OCI-M1 (cell line): ENCODE results near the gene CABP1.
"Not testable (repeated sequence)": the region's sequence is repeated elsewhere in the genome, so short reads cannot be mapped to it uniquely, and the experiment has no call there.

ENCODE experiments used
- DNase-seq: peaks from one replicate; lab custom pipeline; 2025; lab: John Stamatoyannopoulos, UW

Gene CABP1

GRCh38 chr12:120668091-120668867, 27.9 kb downstream of the CABP1 start:
- DNase-seq, result no peak

GRCh38 chr12:120668868-120669840, 28.7 kb downstream of the CABP1 start:
- no peak for DNase-seq

GRCh38 chr12:120670237-120670636, 29.8 kb downstream of the CABP1 start:
- not testable (repeated sequence) for DNase-seq

GRCh38 chr12:120670667-120671066, 30.2 kb downstream of the CABP1 start:
- no peak for DNase-seq

- DNase-seq, result no peak
These were observed 33.7 kb downstream of the CABP1 start for GRCh38 chr12:120674097-120674636.

GRCh38 chr12:120677765-120678473, 37.5 kb downstream of the CABP1 start:
- no peak for DNase-seq

- DNase-seq, result no peak
These were observed 38.1 kb downstream of the CABP1 start for GRCh38 chr12:120678572-120678971.

- DNase-seq, result no peak
These were observed 39.8 kb downstream of the CABP1 start for GRCh38 chr12:120680165-120680738.

GRCh38 chr12:120684523-120684932, 44.1 kb downstream of the CABP1 start:
- DNase-seq, result no peak

GRCh38 chr12:120685522-120685921, 45.1 kb downstream of the CABP1 start:
- no peak for DNase-seq

- peak; percentile 99 for DNase-seq
These were observed 45.8 kb downstream of the CABP1 start for GRCh38 chr12:120686151-120686689.

- DNase-seq, result peak; percentile 99
These were observed 46.5 kb downstream of the CABP1 start, which contains the start of gene MLEC for GRCh38 chr12:120686690-120687577. MLEC (plus strand) TSS chr12:120687149; CDS start chr12:120687297, 148 bp downstream.

GRCh38 chr12:120687578-120688289, 47.3 kb downstream of the CABP1 start:
- DNase-seq, result peak; percentile 40

GRCh38 chr12:120688527-120689071, 48.2 kb downstream of the CABP1 start:
- peak; percentile 77 for DNase-seq

GRCh38 chr12:120689397-120690082, 49.1 kb downstream of the CABP1 start:
- DNase-seq, result no peak

GRCh38 chr12:120690083-120690450, 49.6 kb downstream of the CABP1 start:
- DNase-seq, result no peak

GRCh38 chr12:120690978-120691377, 50.6 kb downstream of the CABP1 start:
- DNase-seq, result no peak

GRCh38 chr12:120692524-120693033, 52.2 kb downstream of the CABP1 start:
- DNase-seq, result no peak
